ENCODE measurements around the gene STX2.

DNA sequence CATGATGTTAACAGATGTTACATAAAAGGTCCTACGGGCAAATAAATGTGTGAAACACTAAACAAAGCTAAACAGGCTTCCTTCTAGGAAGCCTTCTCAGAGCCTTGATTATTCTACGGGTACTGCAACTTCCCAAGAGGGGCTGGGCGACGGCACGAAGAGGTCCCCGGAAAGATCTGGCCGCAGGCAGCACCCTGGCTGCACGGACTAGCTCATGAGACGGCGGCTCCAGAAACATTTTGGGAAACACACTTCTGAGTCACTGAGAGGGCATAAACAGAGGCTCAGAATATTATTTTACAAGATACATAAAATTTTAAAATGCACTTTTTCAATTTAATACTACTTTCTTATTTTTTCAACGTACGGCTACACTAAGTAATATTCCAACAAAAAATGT lies 19.4 kb downstream of the STX2 start:
- TF ChIP-seq, protein P1, sequence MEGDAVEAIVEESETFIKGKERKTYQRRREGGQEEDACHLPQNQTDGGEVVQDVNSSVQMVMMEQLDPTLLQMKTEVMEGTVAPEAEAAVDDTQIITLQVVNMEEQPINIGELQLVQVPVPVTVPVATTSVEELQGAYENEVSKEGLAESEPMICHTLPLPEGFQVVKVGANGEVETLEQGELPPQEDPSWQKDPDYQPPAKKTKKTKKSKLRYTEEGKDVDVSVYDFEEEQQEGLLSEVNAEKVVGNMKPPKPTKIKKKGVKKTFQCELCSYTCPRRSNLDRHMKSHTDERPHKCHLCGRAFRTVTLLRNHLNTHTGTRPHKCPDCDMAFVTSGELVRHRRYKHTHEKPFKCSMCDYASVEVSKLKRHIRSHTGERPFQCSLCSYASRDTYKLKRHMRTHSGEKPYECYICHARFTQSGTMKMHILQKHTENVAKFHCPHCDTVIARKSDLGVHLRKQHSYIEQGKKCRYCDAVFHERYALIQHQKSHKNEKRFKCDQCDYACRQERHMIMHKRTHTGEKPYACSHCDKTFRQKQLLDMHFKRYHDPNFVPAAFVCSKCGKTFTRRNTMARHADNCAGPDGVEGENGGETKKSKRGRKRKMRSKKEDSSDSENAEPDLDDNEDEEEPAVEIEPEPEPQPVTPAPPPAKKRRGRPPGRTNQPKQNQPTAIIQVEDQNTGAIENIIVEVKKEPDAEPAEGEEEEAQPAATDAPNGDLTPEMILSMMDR (IDR thresholded peaks at IDR 0.05; ENCODE audit: low read length): no peak
- no peak for TF ChIP-seq EZH2phosphoT487 (IDR thresholded peaks at IDR 0.05; ENCODE audit: low read length)
